SK-N-SH (cell line): ENCODE results near the gene SMC1A. TPM values are rescaled to one million over a fixed set of nuclear protein-coding genes. Genes with fewer than 3 reads are reported as not detected.

Experiments used
- CTCF ChIA-PET: fragments of 300-600, 350-600 bp; formaldehyde crosslinking; extraction: SDS; loops from one replicate; lab custom pipeline; 2021; lab: Yijun Ruan, JAX
- POLR2A ChIA-PET: fragments of 350-600 bp; sonication (Branson Sonifier 250); formaldehyde crosslinking; extraction: SDS; loops from one replicate; lab custom pipeline; 2020; ENCODE audit warnings: antibody characterized with exemption, inconsistent platforms; lab: Yijun Ruan, JAX
- DNase-seq: peaks from one replicate; pipeline ENCODE4 v3.0.0; 2012
- H2AFZ ChIP-seq: fragments of 200-600 bp; sonication (generic); 2 replicates; pipeline ENCODE4 v1.8.1; 2016; ENCODE audit warnings: antibody characterized with exemption, mild to moderate bottlenecking, low read depth
- H3F3A ChIP-seq: fragments of 200-600 bp; sonication (generic); replicated peaks from 2 replicates; pipeline ENCODE3; 2016; ENCODE audit warnings: antibody characterized with exemption, mild to moderate bottlenecking; ENCODE audit not compliant: insufficient read depth
- H3K27ac ChIP-seq, 2 experiments: fragments of 200-500 bp in 1 of 2; fragments of 200-600 bp in 1 of 2; sonication (Bioruptor generic) in 1 of 2; sonication (generic), shearing (Covaris generic) in 1 of 2; 2 replicates each; pipeline versions ENCODE4 v1.5.1 to v1.6.1; 2014 to 2016; ENCODE audit warnings: low read depth in 2 of 2, inconsistent platforms in 1 of 2, low read length in 1 of 2, mild to moderate bottlenecking in 1 of 2, mixed read lengths in 1 of 2
- H3K27me3 ChIP-seq: fragments of 200-600 bp; sonication (generic), shearing (Covaris generic); 2 replicates; pipeline ENCODE4 v1.6.1; 2016; ENCODE audit warnings: mixed run types; ENCODE audit not compliant: insufficient read depth
- H3K36me3 ChIP-seq, 2 experiments: fragments of 200-500 bp in 1 of 2; fragments of 200-600 bp in 1 of 2; sonication (Bioruptor generic) in 1 of 2; sonication (generic) in 1 of 2; replicated peaks in 1 of 2; 2 replicates each; pipeline versions ENCODE3 to v1.5.1; 2014 to 2016; ENCODE audit warnings: low read length in 1 of 2, mild to moderate bottlenecking in 1 of 2; ENCODE audit not compliant: insufficient read depth in 2 of 2, control insufficient read depth in 1 of 2
- H3K4me1 ChIP-seq, 2 experiments: fragments of 200-500 bp in 1 of 2; fragments of 200-600 bp in 1 of 2; sonication (Bioruptor generic) in 1 of 2; sonication (generic), shearing (Covaris generic) in 1 of 2; 2 replicates each; pipeline versions ENCODE4 v1.5.1 to v1.6.1; 2014 to 2016; ENCODE audit warnings: low read depth in 1 of 2, low read length in 1 of 2, mixed run types in 1 of 2; ENCODE audit not compliant: insufficient read depth in 2 of 2, control insufficient read depth in 1 of 2
- H3K4me2 ChIP-seq: fragments of 200-600 bp; sonication (generic), shearing (Covaris generic); 2 replicates; pipeline ENCODE4 v1.6.1; 2017; ENCODE audit warnings: mixed run types
- H3K4me3 ChIP-seq, 2 experiments: fragments of 200-500 bp in 1 of 2; fragments of 200-600 bp in 1 of 2; sonication (Bioruptor generic) in 1 of 2; sonication (generic), shearing (Covaris generic) in 1 of 2; 2 replicates each; pipeline versions ENCODE4 v1.5.1 to v1.8.1; 2014 to 2016; ENCODE audit warnings: low read depth in 2 of 2, inconsistent platforms in 1 of 2, low read length in 1 of 2, mild to moderate bottlenecking in 1 of 2, mixed read lengths in 1 of 2, moderate library complexity in 1 of 2
- H3K79me2 ChIP-seq: fragments of 200-600 bp; sonication (generic); 2 replicates; pipeline ENCODE4 v1.8.1; 2017; ENCODE audit warnings: mild to moderate bottlenecking; ENCODE audit not compliant: insufficient read depth
- H3K9ac ChIP-seq: fragments of 200-600 bp; sonication (generic); 2 replicates; pipeline ENCODE4 v1.6.1; 2017; ENCODE audit warnings: mixed run types
- H3K9me2 ChIP-seq: fragments of 200-600 bp; sonication (generic); 2 replicates; pipeline ENCODE4 v1.6.1; 2017; ENCODE audit warnings: mixed run types
- H3K9me3 ChIP-seq: fragments of 200-600 bp; sonication (generic); 2 replicates; pipeline ENCODE4 v1.6.1; 2017; ENCODE audit warnings: mixed run types, mild to moderate bottlenecking, moderate library complexity
- H4K20me1 ChIP-seq: fragments of 200-600 bp; sonication (generic); 2 replicates; pipeline ENCODE4 v1.6.1; 2017; ENCODE audit warnings: mild to moderate bottlenecking, mixed run types; ENCODE audit not compliant: insufficient read depth
- CHD2 ChIP-seq: fragments of 150-350 bp; IDR thresholded peaks from 2 replicates; pipeline ENCODE4 v1.6.1; 2018; ENCODE audit warnings: low read length; ENCODE audit not compliant: partially characterized antibody
- ELF1 ChIP-seq: IDR thresholded peaks from 2 replicates; pipeline ENCODE4 v1.4.0; 2012
- EZH2phosphoT487 ChIP-seq: fragments of 200-600 bp; sonication (generic); IDR thresholded peaks from 2 replicates; pipeline ENCODE4 v1.6.1; 2017; ENCODE audit warnings: low read depth, mixed run types, mild to moderate bottlenecking, antibody characterized with exemption, moderate library complexity, borderline replicate concordance
- FOSL2 ChIP-seq: IDR thresholded peaks from 2 replicates; pipeline ENCODE4 v1.4.0; 2012; ENCODE audit warnings: low read depth, mild to moderate bottlenecking, moderate library complexity, borderline replicate concordance
- FOXJ3 ChIP-seq: sonication (generic); formaldehyde crosslinking; IDR thresholded peaks from 2 replicates; pipeline ENCODE4 v1.5.1; 2020; ENCODE audit warnings: mild to moderate bottlenecking, missing genetic modification reagents
- FOXM1 ChIP-seq: IDR thresholded peaks from 2 replicates; pipeline ENCODE4 v1.4.0; 2012; ENCODE audit warnings: low read depth, mild to moderate bottlenecking
- GABPA ChIP-seq: IDR thresholded peaks from 2 replicates; pipeline ENCODE4 v1.4.0; 2012; ENCODE audit warnings: low read depth, mild to moderate bottlenecking
- GATA2 ChIP-seq: sonication (generic); formaldehyde crosslinking; IDR thresholded peaks from 2 replicates; pipeline ENCODE4 v1.5.0; 2020; ENCODE audit warnings: mild to moderate bottlenecking, missing genetic modification reagents
- JUND ChIP-seq: IDR thresholded peaks from 2 replicates; pipeline ENCODE4 v1.4.0; 2012
- MEF2A ChIP-seq: IDR thresholded peaks from 2 replicates; pipeline ENCODE4 v1.4.0; 2012; ENCODE audit warnings: low read depth, borderline replicate concordance
- MXI1 ChIP-seq: IDR thresholded peaks from 2 replicates; pipeline ENCODE4 v1.6.1; 2012; ENCODE audit warnings: mild to moderate bottlenecking, low read depth, low read length, improper control_type of control experiment
- NFIC ChIP-seq: IDR thresholded peaks from 2 replicates; pipeline ENCODE4 v1.4.0; 2012; ENCODE audit warnings: borderline replicate concordance
- NRF1 ChIP-seq: IDR thresholded peaks from 2 replicates; pipeline ENCODE4 v1.6.1; 2012; ENCODE audit warnings: low read depth, mild to moderate bottlenecking, low read length
- PBX3 ChIP-seq: IDR thresholded peaks from 2 replicates; pipeline ENCODE4; 2012
- POLR2AphosphoS5 ChIP-seq: IDR thresholded peaks from 2 replicates; pipeline ENCODE4 v1.6.1; 2012; ENCODE audit warnings: low read depth, low read length
- RAD21 ChIP-seq: IDR thresholded peaks from 2 replicates; pipeline ENCODE4 v1.6.1; 2012; ENCODE audit warnings: mild to moderate bottlenecking, low read length
- RFX5 ChIP-seq: IDR thresholded peaks from 2 replicates; pipeline ENCODE4 v1.6.1; 2012; ENCODE audit warnings: mild to moderate bottlenecking, improper control_type of control experiment, low read length
- RXRA ChIP-seq: IDR thresholded peaks from 2 replicates; pipeline ENCODE4 v1.4.0; 2012; ENCODE audit warnings: low read depth, mild to moderate bottlenecking, borderline replicate concordance
- SIN3A ChIP-seq: IDR thresholded peaks from 2 replicates; pipeline ENCODE4 v1.6.1; 2012; ENCODE audit warnings: low read depth, mild to moderate bottlenecking, low read length, moderate library complexity, borderline replicate concordance
- SMC3 ChIP-seq: IDR thresholded peaks from 2 replicates; pipeline ENCODE4 v1.6.1; 2012; ENCODE audit warnings: low read depth, low read length, improper control_type of control experiment
- TAF1 ChIP-seq: IDR thresholded peaks from 2 replicates; pipeline ENCODE4 v1.6.1; 2012; ENCODE audit warnings: low read depth, mild to moderate bottlenecking, low read length, moderate library complexity, borderline replicate concordance
- TEAD4 ChIP-seq: IDR thresholded peaks from 2 replicates; pipeline ENCODE4 v1.4.0; 2012; ENCODE audit warnings: mild to moderate bottlenecking, borderline replicate concordance; ENCODE audit not compliant: insufficient read depth
- USF2 ChIP-seq: fragments of 150-350 bp; IDR thresholded peaks from 2 replicates; pipeline ENCODE4 v1.6.1; 2017; ENCODE audit warnings: antibody characterized with exemption, low read length, low read depth, borderline replicate concordance
- YY1 ChIP-seq: IDR thresholded peaks from 2 replicates; pipeline ENCODE4 v1.4.0; 2012; ENCODE audit warnings: low read depth, mild to moderate bottlenecking
- WGBS: methylation state at CpG from one replicate; pipeline ENCODE4 v1.1.6; 2017; ENCODE audit warnings: low lambda C conversion rate; 5-methylcytosine and 5-hydroxymethylcytosine counted together
- polyA plus RNA-seq, 3 experiments: library from polyadenylated mRNA; depleted of rRNA; stranded (reverse); fragments of >200 nt; gene quantifications; 2 replicates each; pipeline ENCODE4 v1.2.3, GENCODE V29; 2012
- TF ChIP-seq, protein P1 (sequence below): IDR thresholded peaks from 2 replicates; pipeline ENCODE4 v1.4.0; 2012; ENCODE audit warnings: low read depth, borderline replicate concordance
- TF ChIP-seq, protein P2 (sequence below): fragments of 150-350 bp; IDR thresholded peaks from 2 replicates; pipeline ENCODE4 v1.6.1; 2016; ENCODE audit warnings: mild to moderate bottlenecking, low read depth, low read length
- TF ChIP-seq, protein P3 (sequence below): fragments of 200-600 bp; sonication (generic); IDR thresholded peaks from 2 replicates; pipeline ENCODE4 v1.6.1; 2017; ENCODE audit warnings: antibody characterized with exemption, mild to moderate bottlenecking, moderate library complexity

The SMC1A gene
- 34.6 and 34.9 TPM in 2 replicates for polyA plus RNA-seq (2012; rRNA removed)
- polyA plus RNA-seq (2012; cell fraction: cytosol; rRNA removed): 33.3 and 36.4 TPM in 2 replicates
- polyA plus RNA-seq (2012; cell fraction: nucleus; rRNA removed): 36.0 and 47.8 TPM in 2 replicates

DNA sequence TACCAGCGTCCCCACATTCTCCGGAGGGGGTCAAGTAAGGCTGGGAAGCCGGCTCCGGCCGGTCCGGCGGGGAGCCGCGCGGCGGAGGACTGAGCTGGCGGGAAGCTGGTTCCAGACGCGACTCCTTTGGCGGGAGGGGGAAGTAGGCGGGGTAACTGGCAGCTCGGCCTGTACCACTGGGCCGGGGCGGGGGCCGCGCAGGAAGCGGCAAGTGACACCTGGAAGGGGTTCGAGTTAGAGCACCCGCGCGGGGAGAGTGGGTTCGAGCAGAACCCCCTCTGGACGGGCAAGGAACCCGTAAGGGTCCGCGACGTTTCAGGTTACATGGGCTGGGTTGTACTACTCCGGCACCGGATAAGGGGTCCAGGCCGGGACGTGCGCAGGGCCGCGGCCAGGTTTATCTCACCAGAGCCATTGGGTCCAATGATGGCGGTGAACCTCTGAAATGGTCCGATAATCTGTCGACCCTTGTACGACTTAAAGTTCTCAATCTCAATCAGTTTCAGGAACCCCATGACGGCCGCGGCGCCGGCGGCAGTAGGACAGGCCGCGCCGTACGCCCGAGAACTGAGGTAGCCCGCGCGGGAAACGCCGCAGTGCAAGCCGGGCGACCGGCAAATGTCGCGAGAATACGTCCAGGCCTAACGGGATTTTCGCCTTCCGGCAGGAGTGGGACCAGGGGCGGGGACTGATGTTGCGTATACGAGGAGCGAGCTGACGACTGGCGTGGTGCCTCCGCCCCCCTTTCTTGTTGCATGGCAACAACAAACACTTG, at the start of gene SMC1A:
Gene SMC1A, minus strand, starts transcription at position 569 of the 775 bp plus-strand sequence. Its CDS starts 54 bp downstream, at position 515.
- WGBS: under 1% methylated on average over 25 of the region's 75 CpGs
- H3K36me3 ChIP-seq: peaks cover 0 to 3% of the 10 kb centered on the region in 2 experiments
- no peaks in the 10 kb centered on the region for H3K9me3 ChIP-seq
- H4K20me1 ChIP-seq: peaks cover 23% of the 10 kb centered on the region
- peak within 1 kb of the TSS; percentile 89 for H3K9ac ChIP-seq
- ChIA-PET CTCF (interaction anchor here (1.4 to 3.8 kb wide), 6 partner anchors 11 to 138 kb away, joined by 5 to 30 read pairs (median 15); partner anchors contain the start of gene HSD17B10), POLR2A (interaction anchor here (0.6 to 1.6 kb wide), 9 partner anchors 11 to 1060 kb away, joined by 3 to 8 read pairs (median 4); partner anchors contain the start of gene HSD17B10)
- peaks cover 48% of the 10 kb centered on the region for H3K79me2 ChIP-seq
- H2AFZ ChIP-seq: peak within 1 kb of the TSS; percentile 84
- no peaks in the 10 kb centered on the region for H3K27me3 ChIP-seq
- no peaks in the 10 kb centered on the region for H3F3A ChIP-seq
- peak; percentile 96 for DNase-seq
- H3K27ac ChIP-seq: peak within 1 kb of the TSS; percentile 83 to 87
- no peaks in the 10 kb centered on the region for H3K9me2 ChIP-seq
- peak within 1 kb of the TSS; percentile 87 for H3K4me2 ChIP-seq
- H3K4me1 ChIP-seq: peaks cover 5 to 14% of the 10 kb centered on the region in 2 experiments; a peak in 2 of 4 replicates
- peak within 1 kb of the TSS; percentile 70 to 85 for H3K4me3 ChIP-seq
- no peak for TF ChIP-seq GATA2 (CRISPR knock-in tag)
- TF ChIP-seq JUND: peak; percentile 11; the same call in 1 of the 2 replicates
- 0 out of 2 replicates have a peak, but pooled peaks have one; percentile 9 for TF ChIP-seq PBX3
- TF ChIP-seq, protein P1, sequence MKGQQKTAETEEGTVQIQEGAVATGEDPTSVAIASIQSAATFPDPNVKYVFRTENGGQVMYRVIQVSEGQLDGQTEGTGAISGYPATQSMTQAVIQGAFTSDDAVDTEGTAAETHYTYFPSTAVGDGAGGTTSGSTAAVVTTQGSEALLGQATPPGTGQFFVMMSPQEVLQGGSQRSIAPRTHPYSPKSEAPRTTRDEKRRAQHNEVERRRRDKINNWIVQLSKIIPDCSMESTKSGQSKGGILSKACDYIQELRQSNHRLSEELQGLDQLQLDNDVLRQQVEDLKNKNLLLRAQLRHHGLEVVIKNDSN: no peak
- TF ChIP-seq RFX5: 0 out of 2 replicates have a peak, but pooled peaks have one; percentile 89
- TF ChIP-seq FOXM1: no peak
- TF ChIP-seq FOSL2: no peak
- TF ChIP-seq FOXJ3 (CRISPR knock-in tag): no peak
- TF ChIP-seq, protein P2, sequence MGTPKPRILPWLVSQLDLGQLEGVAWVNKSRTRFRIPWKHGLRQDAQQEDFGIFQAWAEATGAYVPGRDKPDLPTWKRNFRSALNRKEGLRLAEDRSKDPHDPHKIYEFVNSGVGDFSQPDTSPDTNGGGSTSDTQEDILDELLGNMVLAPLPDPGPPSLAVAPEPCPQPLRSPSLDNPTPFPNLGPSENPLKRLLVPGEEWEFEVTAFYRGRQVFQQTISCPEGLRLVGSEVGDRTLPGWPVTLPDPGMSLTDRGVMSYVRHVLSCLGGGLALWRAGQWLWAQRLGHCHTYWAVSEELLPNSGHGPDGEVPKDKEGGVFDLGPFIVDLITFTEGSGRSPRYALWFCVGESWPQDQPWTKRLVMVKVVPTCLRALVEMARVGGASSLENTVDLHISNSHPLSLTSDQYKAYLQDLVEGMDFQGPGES: no peak
- peak; percentile 80 for TF ChIP-seq MXI1
- TF ChIP-seq SIN3A: peak; percentile 88; the same call in 1 of the 2 replicates
- peak; percentile 62 for TF ChIP-seq ELF1
- no peak for TF ChIP-seq USF2
- TF ChIP-seq CHD2: peak; percentile 99
- peak; percentile 47; the same call in 1 of the 2 replicates for TF ChIP-seq GABPA
- TF ChIP-seq SMC3: no peak
- TF ChIP-seq EZH2phosphoT487: no peak
- TF ChIP-seq TEAD4: 0 out of 2 replicates have a peak, but pooled peaks have one; percentile 14
- TF ChIP-seq YY1: no peak; the same call in 1 of the 2 replicates
- peak; percentile 79 for TF ChIP-seq POLR2AphosphoS5
- no peak for TF ChIP-seq MEF2A
- no peak for TF ChIP-seq RXRA
- TF ChIP-seq, protein P3, sequence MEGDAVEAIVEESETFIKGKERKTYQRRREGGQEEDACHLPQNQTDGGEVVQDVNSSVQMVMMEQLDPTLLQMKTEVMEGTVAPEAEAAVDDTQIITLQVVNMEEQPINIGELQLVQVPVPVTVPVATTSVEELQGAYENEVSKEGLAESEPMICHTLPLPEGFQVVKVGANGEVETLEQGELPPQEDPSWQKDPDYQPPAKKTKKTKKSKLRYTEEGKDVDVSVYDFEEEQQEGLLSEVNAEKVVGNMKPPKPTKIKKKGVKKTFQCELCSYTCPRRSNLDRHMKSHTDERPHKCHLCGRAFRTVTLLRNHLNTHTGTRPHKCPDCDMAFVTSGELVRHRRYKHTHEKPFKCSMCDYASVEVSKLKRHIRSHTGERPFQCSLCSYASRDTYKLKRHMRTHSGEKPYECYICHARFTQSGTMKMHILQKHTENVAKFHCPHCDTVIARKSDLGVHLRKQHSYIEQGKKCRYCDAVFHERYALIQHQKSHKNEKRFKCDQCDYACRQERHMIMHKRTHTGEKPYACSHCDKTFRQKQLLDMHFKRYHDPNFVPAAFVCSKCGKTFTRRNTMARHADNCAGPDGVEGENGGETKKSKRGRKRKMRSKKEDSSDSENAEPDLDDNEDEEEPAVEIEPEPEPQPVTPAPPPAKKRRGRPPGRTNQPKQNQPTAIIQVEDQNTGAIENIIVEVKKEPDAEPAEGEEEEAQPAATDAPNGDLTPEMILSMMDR: no peak
- no peak for TF ChIP-seq NRF1
- no peak for TF ChIP-seq NFIC
- peak; percentile 88; the same call in 1 of the 2 replicates for TF ChIP-seq TAF1
- TF ChIP-seq RAD21: no peak
